Measurements from ENCODE around the gene CTNNA2. TPM values are rescaled to one million over a fixed set of nuclear protein-coding genes. Genes with fewer than 3 reads are reported as not detected.

Gene CTNNA2
- total RNA-seq, 1 experiment from 2014 or later: not detected

GRCh38 chr2:79950526-79950925, 437.7 kb downstream of the CTNNA2 start:
- H3K9me3 ChIP-seq (ENCODE audit: insufficient read depth, low read depth): no peaks in the 10 kb centered on the region
- no peak overlapping the region for H3K4me3 ChIP-seq
- no peak overlapping the region for H3K4me2 ChIP-seq
- no peaks in the 10 kb centered on the region for H3K79me2 ChIP-seq (ENCODE audit: low read depth)
- peaks cover 7% of the 10 kb centered on the region; the same call in 1 of the 2 replicates for H3K27me3 ChIP-seq (ENCODE audit: insufficient read depth, low read depth)
- H3K9me2 ChIP-seq (ENCODE audit: insufficient read depth): no peaks in the 10 kb centered on the region
- intact Hi-C loops (cut with micrococcal nuclease; ENCODE audit: unreplicated experiment): no loop called here
- H2AFZ ChIP-seq: no peak overlapping the region
- H3K36me3 ChIP-seq (ENCODE audit: low read depth): no peaks in the 10 kb centered on the region
- no peak overlapping the region for H3K27ac ChIP-seq
- BruUV-seq (replicated peaks): no TSS peak
- no peaks in the 10 kb centered on the region for H3K4me1 ChIP-seq (replicated peaks; ENCODE audit: insufficient read depth)
- POLR2A ChIA-PET (ENCODE audit: unreplicated experiment): no interaction called here
- H3F3A ChIP-seq (ENCODE audit: insufficient read depth, low read depth): no peaks in the 10 kb centered on the region
- H4K20me1 ChIP-seq (ENCODE audit: insufficient read depth): no peaks in the 10 kb centered on the region
- TF ChIP-seq CTCF (conservative IDR thresholded peaks at IDR 0.05): no peak
- no peak for TF ChIP-seq EZH2 (IDR thresholded peaks at IDR 0.05; ENCODE audit: low read depth)
- no peak for DNase-seq
- CTCF ChIA-PET: no interaction called here

- Histone ChIP-seq H3K4me2 (no peak overlapping the region), H3K9me2 (ENCODE audit: insufficient read depth) (no peaks in the 10 kb centered on the region), H3K36me3 (ENCODE audit: low read depth) (no peaks in the 10 kb centered on the region), H3K79me2 (ENCODE audit: low read depth) (no peaks in the 10 kb centered on the region), H3K27ac (no peak overlapping the region), H3K9me3 (ENCODE audit: insufficient read depth, low read depth) (no peaks in the 10 kb centered on the region), H3K4me1 (replicated peaks; ENCODE audit: insufficient read depth) (no peaks in the 10 kb centered on the region), H3K4me3 (no peak overlapping the region), H2AFZ (no peak overlapping the region), H4K20me1 (ENCODE audit: insufficient read depth) (no peaks in the 10 kb centered on the region; the same call in 1 of the 2 replicates), H3K27me3 (ENCODE audit: insufficient read depth, low read depth) (peaks cover 7% of the 10 kb centered on the region; the same call in 1 of the 2 replicates), H3F3A (ENCODE audit: insufficient read depth, low read depth) (no peaks in the 10 kb centered on the region)
- intact Hi-C loops (cut with micrococcal nuclease; ENCODE audit: unreplicated experiment): no loop called here
- BruUV-seq (replicated peaks): no TSS peak
- POLR2A ChIA-PET (ENCODE audit: unreplicated experiment): no interaction called here
- no peak for TF ChIP-seq EZH2 (IDR thresholded peaks at IDR 0.05; ENCODE audit: low read depth)
- TF ChIP-seq CTCF (conservative IDR thresholded peaks at IDR 0.05): no peak
- DNase-seq: no peak
- CTCF ChIA-PET: no interaction called here
These were observed 439.8 kb downstream of the CTNNA2 start for GRCh38 chr2:79952616-79953015.

GRCh38 chr2:79960035-79960434, 447.2 kb downstream of the CTNNA2 start:
- Histone ChIP-seq H3K36me3 (ENCODE audit: low read depth) (no peaks in the 10 kb centered on the region), H3K27ac (no peak overlapping the region), H3K4me2 (no peak overlapping the region), H3K27me3 (ENCODE audit: insufficient read depth, low read depth) (0 out of 2 replicates have a peak, but pooled peaks cover 6% of the 10 kb centered on the region), H4K20me1 (ENCODE audit: insufficient read depth) (no peaks in the 10 kb centered on the region; the same call in 1 of the 2 replicates), H2AFZ (no peak overlapping the region), H3K4me1 (replicated peaks; ENCODE audit: insufficient read depth) (no peaks in the 10 kb centered on the region), H3K9me2 (ENCODE audit: insufficient read depth) (no peaks in the 10 kb centered on the region), H3K4me3 (no peak overlapping the region), H3K79me2 (ENCODE audit: low read depth) (no peaks in the 10 kb centered on the region), H3K9me3 (ENCODE audit: insufficient read depth, low read depth) (no peaks in the 10 kb centered on the region), H3F3A (ENCODE audit: insufficient read depth, low read depth) (no peaks in the 10 kb centered on the region)
- no peak for DNase-seq
- intact Hi-C loops (cut with micrococcal nuclease; ENCODE audit: unreplicated experiment): no loop called here
- TF ChIP-seq EZH2 (IDR thresholded peaks at IDR 0.05; ENCODE audit: low read depth) (no peak), CTCF (conservative IDR thresholded peaks at IDR 0.05) (no peak)
- CTCF ChIA-PET: no interaction called here
- POLR2A ChIA-PET (ENCODE audit: unreplicated experiment): no interaction called here
- BruUV-seq (replicated peaks): no TSS peak

Data from PC-9 (cell line).